GM13976 (cell line): Measurements from ENCODE around the gene APPL1.

Source experiments
- DNase-seq: peaks from one replicate; pipeline ENCODE4 v3.0.0; 2012; ENCODE audit warnings: low spot score
- in situ Hi-C: fragments of 300-500 bp; cut with MboI; formaldehyde crosslinking; loops from one replicate; pipeline ENCODE4 v1.12.0; 2022; ENCODE audit warnings: low sequenced_read_pairs, mixed read lengths, inconsistent platforms; ENCODE audit not compliant: unreplicated experiment
- TF ChIP-seq, protein P1 (sequence below): IDR thresholded peaks from 2 replicates; pipeline ENCODE4 v1.5.1; 2012; ENCODE audit warnings: borderline replicate concordance, mild to moderate bottlenecking; ENCODE audit not compliant: insufficient read depth; ENCODE audit errors: extremely low read depth, missing control alignments, control extremely low read depth

Gene APPL1

DNA sequence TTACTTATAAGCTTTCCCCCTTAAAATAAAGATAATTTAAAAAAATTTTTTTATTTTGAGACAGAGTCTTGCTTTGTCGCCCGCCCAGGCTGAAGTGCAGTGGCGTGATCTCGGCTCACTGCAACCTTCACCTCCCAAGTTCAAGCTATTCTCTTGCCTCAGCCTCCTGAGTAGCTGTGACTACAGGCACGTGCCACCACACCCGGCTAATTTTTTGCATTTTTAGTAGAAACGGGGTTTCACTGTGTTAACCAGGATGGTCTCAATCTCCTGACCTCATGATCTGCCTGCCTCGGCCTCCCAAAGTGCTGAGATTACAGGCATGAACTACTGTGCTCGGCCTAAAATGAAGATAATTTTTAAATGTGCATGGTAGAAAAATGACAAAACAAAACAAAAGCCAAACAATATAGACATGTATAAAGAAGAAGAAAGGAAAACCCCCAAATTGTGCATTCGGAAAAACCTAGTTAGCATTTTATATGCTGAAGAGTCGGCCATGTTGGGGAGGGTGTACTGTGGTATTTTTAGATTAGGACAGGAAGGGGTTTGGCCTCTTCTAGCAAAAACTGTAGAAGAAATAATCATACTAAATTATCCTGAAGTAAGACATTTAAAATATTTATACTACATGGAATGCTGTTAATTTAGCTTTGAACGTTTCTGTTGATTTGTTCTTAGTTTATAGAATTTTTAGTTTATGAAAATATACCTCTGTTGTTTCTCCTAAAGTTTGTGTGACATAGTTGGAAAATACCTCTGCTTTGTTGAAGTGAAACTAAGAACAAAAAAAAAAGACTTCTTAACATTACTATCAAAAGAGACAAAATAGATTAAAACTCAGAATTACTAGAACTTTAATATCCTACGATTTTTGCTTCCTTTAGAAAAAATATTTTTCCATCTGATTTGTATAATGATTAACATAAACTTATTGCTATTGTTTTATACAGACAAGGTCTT lies 7.4 kb downstream of the APPL1 start:
- DNase-seq, result peak; percentile 60
- TF ChIP-seq, protein P1, sequence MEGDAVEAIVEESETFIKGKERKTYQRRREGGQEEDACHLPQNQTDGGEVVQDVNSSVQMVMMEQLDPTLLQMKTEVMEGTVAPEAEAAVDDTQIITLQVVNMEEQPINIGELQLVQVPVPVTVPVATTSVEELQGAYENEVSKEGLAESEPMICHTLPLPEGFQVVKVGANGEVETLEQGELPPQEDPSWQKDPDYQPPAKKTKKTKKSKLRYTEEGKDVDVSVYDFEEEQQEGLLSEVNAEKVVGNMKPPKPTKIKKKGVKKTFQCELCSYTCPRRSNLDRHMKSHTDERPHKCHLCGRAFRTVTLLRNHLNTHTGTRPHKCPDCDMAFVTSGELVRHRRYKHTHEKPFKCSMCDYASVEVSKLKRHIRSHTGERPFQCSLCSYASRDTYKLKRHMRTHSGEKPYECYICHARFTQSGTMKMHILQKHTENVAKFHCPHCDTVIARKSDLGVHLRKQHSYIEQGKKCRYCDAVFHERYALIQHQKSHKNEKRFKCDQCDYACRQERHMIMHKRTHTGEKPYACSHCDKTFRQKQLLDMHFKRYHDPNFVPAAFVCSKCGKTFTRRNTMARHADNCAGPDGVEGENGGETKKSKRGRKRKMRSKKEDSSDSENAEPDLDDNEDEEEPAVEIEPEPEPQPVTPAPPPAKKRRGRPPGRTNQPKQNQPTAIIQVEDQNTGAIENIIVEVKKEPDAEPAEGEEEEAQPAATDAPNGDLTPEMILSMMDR, result no peak
- in situ Hi-C loops, result no loop called here

DNA sequence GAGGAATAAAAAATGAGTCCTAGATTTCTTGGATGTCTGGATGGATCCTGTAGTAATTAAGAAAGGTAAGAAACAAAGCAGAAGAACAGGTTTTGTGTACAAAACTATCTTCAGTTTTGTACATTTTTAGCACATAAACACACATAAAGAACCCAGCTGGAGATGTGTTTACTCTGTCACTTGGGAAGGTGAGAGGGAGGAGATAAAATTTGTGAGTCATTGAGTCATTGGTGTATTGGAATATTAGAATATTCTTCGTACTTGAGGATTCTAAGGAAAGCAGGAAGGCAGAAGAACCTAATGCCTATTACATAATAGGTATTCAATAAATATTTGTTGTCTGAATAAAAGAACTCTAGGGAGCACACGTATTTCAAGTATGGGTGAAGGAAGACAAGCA lies 17.4 kb downstream of the APPL1 start:
- DNase-seq, result no peak
- in situ Hi-C loops, result no loop called here

DNA sequence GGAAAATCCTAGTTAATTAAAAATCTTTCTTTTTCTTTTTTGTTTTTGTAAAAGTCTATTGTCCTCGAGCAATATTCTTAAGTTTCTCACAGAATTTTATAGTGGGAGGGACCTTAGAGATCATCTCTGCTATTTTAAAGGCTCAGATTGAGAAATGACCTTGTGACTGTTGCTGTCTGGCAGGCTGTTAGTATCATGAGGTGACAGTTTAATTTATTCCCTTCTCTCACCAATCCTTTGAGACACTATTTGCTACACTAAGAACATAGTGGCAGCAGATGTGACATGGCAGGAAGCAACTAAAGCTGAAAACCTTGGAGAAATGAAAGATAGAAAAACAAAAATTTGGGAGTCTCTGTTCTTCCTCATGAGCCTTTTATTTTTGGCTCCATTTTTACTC lies 24.9 kb downstream of the APPL1 start:
- DNase-seq, result no peak
- in situ Hi-C loops, result no loop called here
- TF ChIP-seq, protein P1, result no peak

More for the DNA sequence above, 17.4 kb downstream of the APPL1 start:
- TF ChIP-seq, protein P1, result no peak

DNA sequence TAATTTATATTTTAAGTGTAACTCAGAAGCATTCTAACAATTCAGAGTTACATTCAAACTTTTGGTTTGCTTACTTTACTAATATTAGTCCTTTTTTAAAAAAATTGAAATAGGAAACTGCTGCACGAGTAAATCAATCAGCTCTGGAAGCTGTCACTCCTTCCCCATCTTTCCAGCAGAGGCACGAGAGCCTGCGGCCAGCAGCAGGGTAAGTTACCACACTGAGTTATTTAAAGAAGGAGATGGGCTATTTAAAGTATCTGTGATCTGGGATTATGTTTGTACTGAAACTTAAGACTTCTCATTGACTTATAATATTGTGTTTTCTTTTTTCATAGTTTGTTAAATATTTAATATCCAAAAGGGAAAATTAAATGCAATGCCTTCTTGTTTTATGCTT lies 29.3 kb downstream of the APPL1 start:
- DNase-seq, result no peak
- in situ Hi-C loops, result no loop called here
- TF ChIP-seq, protein P1, result no peak

DNA sequence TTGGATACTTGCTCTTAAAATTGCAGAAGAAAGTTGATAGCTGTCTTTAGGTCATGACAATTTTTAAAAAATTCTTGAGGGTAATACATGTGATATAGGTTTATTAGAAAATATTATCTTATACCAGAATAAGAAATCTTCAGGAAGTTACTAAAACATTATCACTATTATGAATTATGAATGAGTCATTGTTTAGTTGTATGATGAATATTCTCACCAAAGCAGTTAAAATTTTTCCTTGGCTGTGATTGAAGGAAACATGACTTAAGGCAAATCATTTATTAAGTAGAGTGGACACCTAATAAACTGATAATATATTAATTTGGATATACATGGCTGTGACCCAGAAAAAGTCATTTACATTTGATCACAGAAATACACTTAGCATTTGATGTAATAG lies 30.1 kb downstream of the APPL1 start:
- DNase-seq, result no peak
- TF ChIP-seq, protein P1, result no peak
- in situ Hi-C loops, result no loop called here

DNA sequence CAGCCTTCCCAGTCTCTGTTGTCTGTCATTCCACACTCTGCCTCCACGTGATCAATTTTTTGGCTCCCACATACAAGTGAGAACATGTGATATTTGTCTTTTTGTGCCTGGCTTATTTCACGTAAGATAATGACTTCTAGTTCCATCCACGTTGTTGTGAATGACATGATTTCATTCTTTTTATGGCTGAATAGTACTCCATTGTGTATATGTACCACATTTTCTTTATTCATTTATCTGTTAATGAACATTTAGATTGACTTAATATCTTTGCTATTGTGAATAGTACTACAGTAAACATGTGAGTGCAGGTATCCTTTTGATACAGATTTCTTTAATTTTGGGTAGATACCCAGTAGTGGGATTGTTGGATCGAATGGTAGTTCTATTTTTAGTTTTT lies 33.6 kb downstream of the APPL1 start:
- no peak for DNase-seq
- in situ Hi-C loops, result no loop called here

More for the DNA sequence above, 33.6 kb downstream of the APPL1 start:
- TF ChIP-seq, protein P1, result no peak
